Retina (tissue), 1 donor: Measurements from ENCODE around the gene DYSF.
"Not testable (repeated sequence)": the region's sequence is repeated elsewhere in the genome, so short reads cannot be mapped to it uniquely, and the experiment has no call there.

Source experiments
- DNase-seq: peaks from one replicate; pipeline ENCODE4 v3.0.0-alpha.2; 2016

DYSF gene

DNA sequence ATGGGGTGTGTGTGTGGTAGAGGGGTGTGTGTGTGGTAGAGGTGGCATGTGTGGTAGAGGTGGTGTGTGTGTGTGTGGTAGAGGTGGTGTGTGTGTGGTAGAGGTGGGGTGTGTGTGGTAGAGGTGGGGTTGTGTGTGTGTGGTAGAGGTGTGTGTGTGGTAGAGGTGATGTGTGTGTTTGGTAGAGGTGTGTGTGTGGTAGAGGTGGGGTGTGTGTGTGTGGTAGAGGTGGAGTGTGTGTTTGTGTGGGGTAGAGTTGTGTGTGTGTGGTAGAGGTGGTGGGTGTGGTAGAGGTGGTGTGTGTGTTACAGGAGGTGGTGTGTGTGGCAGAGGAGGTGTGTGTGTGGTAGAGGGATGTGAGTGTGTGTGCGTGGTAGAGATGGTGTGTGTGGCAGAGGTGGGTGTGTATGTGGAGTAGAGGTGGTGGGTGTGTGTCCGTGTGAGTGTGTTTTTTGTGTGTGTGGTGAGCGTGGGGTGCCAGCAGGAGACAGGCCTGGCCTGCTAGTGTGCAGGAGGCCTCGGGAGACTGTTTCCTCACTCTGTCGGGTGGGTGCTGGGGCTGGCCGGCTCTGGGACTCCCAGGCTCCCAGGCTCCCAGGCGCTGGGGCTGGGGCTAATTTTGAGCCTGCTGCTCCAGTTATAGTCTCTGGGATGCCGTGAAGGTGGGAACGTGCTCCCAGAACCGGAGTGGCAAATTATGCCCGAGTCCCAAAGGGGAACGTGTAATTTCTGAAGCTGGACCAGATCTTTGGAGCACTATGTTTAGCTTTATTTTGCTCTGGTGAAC, 165.2 kb downstream of the DYSF start:
- DNase-seq: no peak

DNA sequence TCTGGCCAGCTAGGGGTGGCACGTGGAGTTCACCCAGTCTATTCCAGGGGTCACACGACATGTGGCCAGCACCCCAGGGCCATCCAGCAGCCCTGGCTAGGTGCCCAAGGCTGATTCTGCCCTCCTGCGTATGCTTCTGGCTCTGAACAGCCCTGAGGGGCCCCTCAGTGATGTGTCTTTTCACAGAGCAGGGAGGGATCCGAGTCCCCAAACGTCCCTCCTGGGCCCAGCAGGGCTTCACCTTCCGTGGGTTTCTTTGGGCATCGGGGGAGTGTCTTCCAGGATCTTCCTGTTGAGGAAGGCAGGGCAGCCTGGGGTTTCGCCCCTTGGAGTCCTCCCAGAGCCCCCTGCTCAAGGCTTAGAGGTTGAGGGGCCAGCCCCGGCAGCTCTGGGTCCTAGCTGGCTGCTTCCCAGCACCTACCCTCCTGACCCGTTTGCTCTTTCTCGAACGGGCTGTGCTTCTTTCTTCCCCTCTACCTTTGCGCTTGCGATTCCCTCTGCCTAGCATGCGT, 165.9 kb downstream of the DYSF start:
- DNase-seq: no peak

DNA sequence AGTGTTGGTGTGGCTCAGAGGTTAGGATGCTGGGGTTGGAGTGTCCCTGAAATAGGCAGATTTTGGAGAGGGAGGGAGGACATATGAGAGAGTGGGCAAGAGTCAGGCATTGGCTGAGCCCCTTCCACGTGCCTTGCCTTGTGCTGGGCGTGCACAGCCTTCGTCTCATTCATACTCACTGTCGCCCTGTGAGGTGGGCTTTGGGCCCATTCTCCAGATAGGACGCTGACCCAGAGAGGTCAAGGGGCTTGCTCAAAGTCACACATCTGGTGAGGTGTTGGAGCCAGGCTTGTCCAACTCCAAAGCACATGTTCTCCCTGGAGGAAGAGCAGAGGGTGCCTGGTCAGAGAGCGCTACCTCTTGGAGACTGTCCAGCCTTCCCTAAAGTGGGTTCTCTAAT, 166.8 kb downstream of the DYSF start:
- no peak for DNase-seq

DNA sequence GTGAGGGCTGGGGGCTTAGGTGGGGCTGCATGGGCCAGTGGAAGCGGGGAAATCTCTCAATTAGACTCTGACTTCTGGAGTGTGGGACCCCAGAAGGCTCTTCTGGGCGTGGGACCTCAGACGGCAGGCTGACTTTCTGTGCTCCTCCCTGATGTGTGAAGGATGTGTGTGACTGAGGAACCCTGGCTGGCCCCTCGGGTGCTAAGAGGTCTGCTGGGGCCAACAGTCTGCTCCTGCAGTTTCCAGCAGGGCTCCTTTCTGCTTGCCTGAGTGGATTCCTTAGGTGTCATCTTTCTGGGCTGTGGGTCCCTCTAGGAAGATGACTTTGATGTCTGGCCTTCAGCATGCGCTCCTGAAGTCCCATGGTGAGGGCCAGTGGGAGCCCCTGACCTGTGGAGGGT, 167.5 kb downstream of the DYSF start:
- DNase-seq: no peak

DNA sequence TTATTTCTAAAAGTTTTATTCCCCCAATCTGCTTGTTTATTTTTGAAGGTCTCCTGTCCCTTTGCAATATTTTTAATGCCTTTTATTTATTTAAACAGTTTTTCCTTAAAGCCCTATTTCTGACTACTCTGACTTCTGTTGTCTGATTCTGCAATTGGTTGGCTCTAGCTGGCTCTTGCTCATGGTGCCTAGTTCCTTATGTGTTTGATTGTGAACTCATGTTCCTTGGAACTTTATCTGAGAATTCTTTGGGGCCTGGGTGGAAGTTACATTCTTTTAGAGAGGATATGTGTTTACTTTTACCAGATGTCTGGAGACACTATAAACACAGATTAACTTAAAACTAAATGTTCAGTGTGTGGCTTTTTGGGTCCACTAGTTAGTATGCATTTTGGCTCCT, 175.9 kb downstream of the DYSF start:
- DNase-seq: no peak

DNA sequence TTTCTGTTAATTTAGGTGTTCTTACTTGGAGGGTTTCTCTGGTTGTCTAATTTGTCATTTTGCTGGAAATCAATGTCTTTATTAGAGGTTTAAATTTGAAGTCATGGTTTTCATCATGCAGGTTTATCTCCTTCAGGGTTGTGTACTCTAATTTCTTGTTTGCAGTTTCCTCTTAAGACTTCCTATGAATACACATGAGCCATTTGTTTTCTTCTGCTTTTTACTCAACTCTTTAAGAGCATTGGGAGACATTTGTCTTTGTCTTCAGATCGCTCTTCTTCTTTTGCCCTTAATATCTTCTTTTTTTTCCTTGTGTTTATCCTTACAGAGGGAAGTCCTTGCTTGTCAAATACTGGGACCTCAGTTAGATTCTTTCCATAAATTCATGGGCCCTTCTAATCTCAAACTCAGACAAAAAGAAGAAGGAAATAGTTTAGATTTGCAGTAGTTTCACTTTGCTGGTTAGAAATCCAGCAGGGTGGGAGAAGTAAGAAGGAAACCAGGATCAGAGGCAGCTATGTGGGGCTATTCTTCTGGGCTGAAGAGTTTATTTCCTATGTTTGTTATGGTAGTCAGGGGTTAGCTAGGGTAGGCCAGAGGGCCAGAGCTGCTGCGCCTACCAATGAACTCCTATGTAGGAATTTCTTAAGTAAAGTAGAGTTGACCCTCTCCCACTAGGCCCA, 176.6 kb downstream of the DYSF start:
- DNase-seq: no peak

- DNase-seq: no peak
Observed at GRCh38 chr2:71630454-71631328, 177.3 kb downstream of the DYSF start.

- no peak for DNase-seq
Observed at GRCh38 chr2:71631411-71631931, 178.1 kb downstream of the DYSF start.

- no peak for DNase-seq
Observed at GRCh38 chr2:71633086-71633485, 179.7 kb downstream of the DYSF start.

DNA sequence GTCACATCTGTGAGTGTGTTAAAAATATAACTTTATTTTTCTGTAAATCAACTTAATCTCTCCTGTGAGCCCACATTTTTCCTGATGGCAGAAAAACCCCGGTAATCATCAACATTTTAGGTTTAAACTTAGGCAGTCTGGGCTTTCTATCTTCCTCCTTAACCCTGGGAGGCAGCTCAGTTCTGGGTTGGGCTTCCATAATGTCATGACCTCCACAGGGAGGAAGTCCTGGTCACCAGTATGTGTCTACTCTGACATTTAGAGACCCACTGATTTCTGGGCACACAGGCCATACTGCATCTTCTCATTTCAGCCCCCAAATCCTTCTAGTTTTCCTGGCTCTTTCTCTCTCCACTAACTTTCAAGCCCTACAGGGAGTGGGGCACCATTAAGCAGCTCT, 181.2 kb downstream of the DYSF start:
- no peak for DNase-seq

DNA sequence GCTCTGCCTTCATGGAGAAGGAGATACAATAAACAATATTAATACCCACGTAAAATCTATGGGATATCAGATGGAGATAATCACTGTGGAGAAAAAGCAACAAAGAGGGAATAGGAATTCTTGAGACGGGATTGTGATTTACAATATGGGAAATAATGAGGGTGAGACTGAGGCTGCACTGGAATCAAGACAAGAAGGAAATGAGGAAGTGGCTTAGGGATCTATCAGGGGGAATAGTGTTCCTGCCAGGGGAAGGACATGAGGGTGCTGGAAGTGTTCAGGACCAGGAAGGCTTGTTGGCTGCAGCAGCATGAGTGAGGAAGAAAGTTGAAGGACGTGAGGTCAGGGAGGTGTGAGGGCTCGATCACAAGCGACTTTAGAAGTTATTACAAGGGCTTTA, 182.4 kb downstream of the DYSF start:
- no peak for DNase-seq

DNA sequence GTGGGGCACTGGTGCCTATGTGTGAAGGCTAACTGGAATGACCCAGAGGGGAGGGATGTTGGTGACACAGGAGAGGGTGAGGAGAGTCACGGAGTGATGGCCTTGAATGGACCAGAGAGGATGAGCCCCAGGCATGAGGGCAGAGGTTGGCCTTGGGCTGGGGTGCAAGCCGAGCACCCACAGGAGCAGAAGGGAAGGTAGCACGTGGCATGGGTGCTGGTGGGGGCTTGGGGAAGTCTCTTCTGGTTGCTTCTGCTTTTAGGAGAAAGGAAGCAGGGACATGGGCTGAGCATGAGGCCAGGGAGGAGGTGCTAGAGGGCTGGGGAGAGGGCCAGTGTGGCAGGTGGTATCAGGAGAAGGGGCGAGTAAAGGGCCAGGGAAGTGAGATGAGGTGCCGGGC, 183.8 kb downstream of the DYSF start:
- no peak for DNase-seq

DNA sequence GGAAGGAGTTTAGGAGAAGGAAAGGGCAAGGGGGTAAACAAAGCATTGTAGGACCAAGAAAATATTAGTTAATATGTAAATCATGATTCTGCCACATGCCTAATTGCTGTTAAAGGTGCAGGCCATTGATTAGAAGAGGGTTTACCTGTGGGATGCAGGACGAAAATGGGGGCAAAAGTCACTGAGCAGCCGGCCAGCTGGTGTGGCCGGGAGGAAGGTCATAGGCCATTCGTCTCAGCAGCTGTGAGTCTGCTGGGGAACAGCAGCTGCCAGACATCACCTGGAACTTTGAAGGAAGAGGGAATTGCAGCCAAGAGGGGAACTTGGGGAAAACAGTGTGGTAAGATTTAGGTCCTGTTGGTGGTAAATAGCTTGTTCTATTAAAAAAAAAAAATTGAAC, 184.4 kb downstream of the DYSF start:
- DNase-seq: no peak

DNA sequence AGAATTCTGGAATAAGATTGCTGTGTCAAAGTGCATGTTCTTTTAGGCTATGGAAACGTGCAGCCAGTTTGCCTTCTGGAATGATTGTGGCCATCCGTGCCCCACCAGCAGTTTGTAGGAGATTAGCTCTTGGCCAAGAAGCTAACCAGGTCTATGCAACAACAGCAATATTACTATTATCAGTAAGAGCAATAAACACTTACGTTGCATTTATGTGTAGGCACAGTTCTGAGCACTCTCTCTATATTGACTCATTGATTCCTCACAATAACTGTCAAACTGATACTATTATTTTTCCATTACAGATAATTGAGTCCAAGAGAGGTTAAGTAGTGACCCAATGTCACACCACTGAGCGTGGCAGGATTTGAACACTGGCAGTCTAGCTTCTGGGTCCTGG, 186.4 kb downstream of the DYSF start:
- no peak for DNase-seq

DNA sequence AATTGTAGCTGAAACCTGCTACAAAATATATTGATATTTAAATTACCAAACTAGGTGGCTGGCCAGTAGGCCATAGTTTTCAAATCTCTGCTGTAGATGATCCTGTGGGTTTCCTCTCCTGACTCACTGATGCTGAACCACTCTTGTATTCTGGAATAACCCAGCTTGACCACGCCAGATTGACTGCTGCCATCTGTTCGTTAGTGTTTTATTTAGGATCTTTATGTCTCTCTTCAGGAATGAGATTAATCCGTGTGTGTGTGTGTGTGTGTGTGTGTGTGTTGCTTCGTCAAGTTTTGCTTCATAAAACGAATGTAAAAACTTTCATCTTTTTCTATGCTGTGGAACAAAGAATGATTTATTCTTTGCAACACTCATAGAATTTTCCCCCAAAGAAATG, 187.1 kb downstream of the DYSF start:
- DNase-seq: no peak

DNA sequence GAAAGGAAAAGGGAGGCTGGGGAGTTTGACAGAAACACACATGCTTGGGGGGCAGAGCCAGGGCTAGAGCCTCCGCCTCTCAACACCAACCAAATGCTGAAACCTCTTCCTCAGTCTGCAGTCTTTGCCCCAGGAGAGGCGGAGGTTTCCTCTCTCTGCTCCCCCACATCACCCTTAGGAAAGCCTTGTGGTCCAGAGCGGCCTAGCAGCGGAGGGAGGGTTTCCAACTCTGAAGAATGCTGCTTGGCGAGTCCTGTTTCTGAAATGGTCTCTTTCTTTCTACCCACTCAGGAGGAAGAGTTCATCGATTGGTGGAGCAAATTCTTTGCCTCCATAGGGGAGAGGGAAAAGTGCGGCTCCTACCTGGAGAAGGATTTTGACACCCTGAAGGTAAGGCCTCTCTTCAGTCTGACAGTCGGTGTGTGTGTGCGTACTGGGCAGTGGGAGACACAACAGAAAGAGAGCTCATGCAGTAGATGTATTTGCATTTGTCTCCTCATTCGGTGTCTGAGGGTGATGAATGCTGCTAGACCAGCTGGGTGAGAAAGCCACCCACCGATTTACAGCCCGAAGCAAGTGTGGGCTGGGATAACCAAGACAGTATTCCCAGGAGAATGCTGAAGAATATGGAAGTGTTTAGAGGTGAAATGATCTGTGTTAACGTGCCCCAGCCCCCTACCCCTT, 190.5 kb downstream of the DYSF start:
- no peak for DNase-seq

GRCh38 chr2:71646028-71646427, 192.7 kb downstream of the DYSF start:
- DNase-seq: no peak

- DNase-seq: no peak
Observed at GRCh38 chr2:71647356-71647755, 194.0 kb downstream of the DYSF start.

DNA sequence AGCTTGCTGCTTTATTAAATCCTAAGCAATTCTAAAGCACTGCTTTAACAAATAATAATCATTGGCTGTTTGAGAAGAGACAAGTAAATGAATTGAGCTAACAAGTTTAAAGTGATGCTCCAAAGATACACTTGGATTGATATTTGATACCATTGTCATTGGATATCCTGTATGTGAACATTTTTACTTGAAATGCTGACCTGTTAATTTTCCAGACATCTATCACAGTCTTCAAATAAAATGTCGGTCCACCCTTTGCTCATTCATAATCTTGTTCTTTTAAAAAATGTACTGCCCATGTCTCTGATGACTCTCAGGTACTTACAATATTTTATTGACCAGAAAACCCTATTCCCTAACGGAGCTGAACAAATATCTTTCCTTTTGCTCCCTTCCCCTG, 202.1 kb downstream of the DYSF start:
- no peak for DNase-seq

- DNase-seq: not testable (repeated sequence)
Observed at GRCh38 chr2:71658256-71658655, 204.9 kb downstream of the DYSF start.

GRCh38 chr2:71658771-71659170, 205.4 kb downstream of the DYSF start:
- no peak for DNase-seq

- DNase-seq: no peak
Observed at GRCh38 chr2:71659868-71660518, 206.6 kb downstream of the DYSF start.
